Activated naive CD8-positive, alpha-beta T cell treated with anti-CD3 and anti-CD28 coated beads, Interleukin-2, amount 10 ng/mL, durations not matched to agents 7 days and 5 days (primary cell): ENCODE data around the gene SVEP1. TPM values are rescaled to one million over a fixed set of nuclear protein-coding genes. Genes with fewer than 3 reads are reported as not detected.
"Not testable (repeated sequence)": the region's sequence is repeated elsewhere in the genome, so short reads cannot be mapped to it uniquely, and the experiment has no call there.

Experiments
- ATAC-seq: fragments of 150-1000 bp; cut with Tn5 transposase; one replicate; pipeline ENCODE4 v1.10.0; 2021; ENCODE audit warnings: low read depth, moderate library complexity
- POLR2A ChIA-PET: fragments of 350-600 bp; sonication (Branson Sonifier 250); formaldehyde crosslinking; loops from one replicate; lab custom pipeline; 2021; ENCODE audit warnings: antibody characterized with exemption; lab: Charles Lee
- DNase-seq: peaks from one replicate; pipeline ENCODE4 v3.0.0; 2021
- H3K27ac Mint-ChIP-seq: one replicate; pipeline ENCODE4 v1.8.0; 2022; ENCODE audit warnings: mild to moderate bottlenecking, mixed read lengths
- H3K27me3 Mint-ChIP-seq: one replicate; pipeline ENCODE4 v1.8.0; 2022; ENCODE audit warnings: mild to moderate bottlenecking, moderate library complexity, mixed read lengths
- H3K36me3 Mint-ChIP-seq: one replicate; pipeline ENCODE4 v1.8.0; 2021; ENCODE audit warnings: mild to moderate bottlenecking, mixed read lengths
- H3K4me1 Mint-ChIP-seq: one replicate; pipeline ENCODE4 v1.8.0; 2021; ENCODE audit warnings: mixed read lengths
- H3K4me3 Mint-ChIP-seq: one replicate; pipeline ENCODE4 v1.8.0; 2022; ENCODE audit warnings: mild to moderate bottlenecking, moderate library complexity, mixed read lengths
- H3K9me3 Mint-ChIP-seq: one replicate; pipeline ENCODE4 v1.8.0; 2021; ENCODE audit warnings: mixed read lengths
- total RNA-seq, 2 experiments: library from RNA; stranded (reverse); gene quantifications; one replicate each; pipeline ENCODE4 v1.2.3, GENCODE V29; 2021

Gene SVEP1
- total RNA-seq, 2 experiments from 2014 or later: not detected

DNA sequence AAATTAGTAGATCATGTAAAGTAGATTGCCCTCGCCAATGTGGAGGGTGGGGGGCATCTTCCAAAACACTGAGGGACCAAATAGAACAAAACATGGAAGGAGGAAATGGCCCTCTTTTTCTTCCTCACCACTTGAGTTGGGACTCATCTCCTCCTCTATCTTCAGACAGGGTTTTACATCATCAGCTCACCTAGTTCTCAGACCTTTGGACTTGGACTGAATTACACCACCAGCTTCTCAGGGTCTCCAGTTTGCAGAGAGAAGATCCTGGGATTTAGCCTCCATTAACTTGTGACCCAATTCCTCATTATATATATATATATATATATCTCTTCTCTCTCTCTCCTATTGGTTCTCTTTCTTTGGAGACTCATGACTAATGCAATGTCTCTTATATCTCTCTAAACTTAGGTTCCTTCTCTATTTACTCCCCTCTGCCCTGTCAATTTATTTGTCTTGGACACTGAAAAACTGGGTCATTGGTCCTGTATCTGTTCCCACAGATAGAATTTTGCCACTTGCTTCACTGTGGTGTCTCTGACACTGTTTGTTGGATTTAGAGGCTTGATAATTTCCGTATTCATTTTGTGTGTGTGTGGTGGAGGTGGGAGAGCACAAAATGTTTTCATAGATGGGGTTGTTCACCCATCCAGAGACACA, 187.6 kb downstream of the SVEP1 start:
- Mint-ChIP-seq H3K9me3 (peaks cover 2% of the 10 kb centered on the region), H3K27ac (no peak overlapping the region), H3K36me3 (no peaks in the 10 kb centered on the region), H3K27me3 (no peaks in the 10 kb centered on the region), H3K4me1 (no peaks in the 10 kb centered on the region), H3K4me3 (no peak overlapping the region)
- POLR2A ChIA-PET: no interaction called here
- DNase-seq (no peak), ATAC-seq (no peak)

DNA sequence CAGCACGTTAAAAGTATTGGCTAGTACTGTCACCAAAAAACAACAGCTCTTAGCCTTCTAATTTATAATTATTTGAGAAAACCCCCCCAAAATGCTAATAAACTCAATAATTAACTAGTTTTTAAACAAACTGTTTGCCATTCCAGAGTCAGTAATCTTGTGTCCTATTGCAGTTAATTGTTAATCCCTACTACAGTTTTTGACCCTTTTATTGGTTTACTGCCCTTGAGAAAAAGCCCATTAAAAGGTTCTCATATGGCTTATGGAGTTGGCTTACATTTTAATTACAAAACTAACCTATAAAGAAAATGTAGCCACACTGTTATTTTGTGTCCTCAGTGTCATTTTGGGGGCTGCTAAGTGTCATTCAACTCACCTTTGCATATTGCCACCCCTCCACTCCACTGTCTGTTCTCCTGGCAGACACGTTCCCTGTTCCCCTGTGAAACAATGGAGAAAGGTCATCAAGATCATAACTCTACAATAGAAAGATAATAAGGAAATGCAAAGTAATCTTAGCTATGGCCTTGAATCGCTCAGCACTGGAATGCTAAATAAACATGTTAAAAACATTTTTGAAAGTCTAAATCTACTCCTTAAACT, 190.3 kb downstream of the SVEP1 start:
- POLR2A ChIA-PET: no interaction called here
- ATAC-seq (no peak), DNase-seq (no peak)
- Mint-ChIP-seq H3K27me3 (no peaks in the 10 kb centered on the region), H3K9me3 (no peaks in the 10 kb centered on the region), H3K36me3 (no peaks in the 10 kb centered on the region), H3K27ac (no peak overlapping the region), H3K4me3 (no peak overlapping the region), H3K4me1 (no peaks in the 10 kb centered on the region)

DNA sequence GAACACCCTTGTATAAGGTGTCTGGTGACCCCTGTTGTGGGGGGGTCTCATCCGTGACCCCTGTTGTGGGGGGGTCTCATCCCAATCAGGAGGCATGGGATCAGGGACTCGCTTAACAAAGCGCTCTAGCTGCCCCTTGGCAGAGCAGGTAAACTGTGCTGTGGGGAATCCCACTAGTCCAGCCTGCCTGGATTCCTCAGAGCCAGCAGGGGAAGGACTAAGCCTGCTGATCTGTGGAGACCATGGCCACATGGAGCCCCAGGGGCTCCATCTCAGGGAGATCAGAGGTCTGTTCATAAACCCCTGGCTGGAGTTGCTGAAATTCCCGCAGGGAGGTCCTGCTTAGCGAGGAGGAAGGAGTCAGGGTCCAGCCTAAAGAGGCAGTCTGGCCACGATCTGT, 196.1 kb downstream of the SVEP1 start:
- ATAC-seq (no peak), DNase-seq (no peak)
- H3K4me3 Mint-ChIP-seq: no peak overlapping the region
- no peaks in the 10 kb centered on the region for H3K9me3 Mint-ChIP-seq
- H3K27me3 Mint-ChIP-seq: peaks cover 2% of the 10 kb centered on the region
- POLR2A ChIA-PET: no interaction called here
- no peaks in the 10 kb centered on the region for H3K36me3 Mint-ChIP-seq
- no peak overlapping the region for H3K27ac Mint-ChIP-seq
- no peaks in the 10 kb centered on the region for H3K4me1 Mint-ChIP-seq

DNA sequence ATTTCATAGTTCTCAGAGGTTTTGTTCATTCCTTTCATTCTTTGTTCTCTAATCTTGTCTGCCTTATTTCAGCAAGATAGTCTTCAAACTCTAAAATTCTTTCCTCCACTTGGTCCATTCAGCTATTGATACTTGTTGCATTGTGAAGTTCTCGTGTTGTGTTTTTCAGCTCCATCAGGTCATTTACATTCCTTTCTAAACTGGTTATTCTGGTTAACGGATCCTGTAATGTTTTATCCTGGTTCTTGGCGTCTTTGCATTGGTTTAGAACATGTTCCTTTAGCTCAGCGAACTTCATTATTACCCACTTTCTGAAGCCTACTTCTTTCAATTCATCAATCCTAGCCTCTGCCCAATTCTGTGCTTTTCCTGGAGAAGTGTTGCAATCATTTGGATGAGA, 196.8 kb downstream of the SVEP1 start:
- Mint-ChIP-seq H3K36me3 (no peaks in the 10 kb centered on the region), H3K27me3 (peaks cover 2% of the 10 kb centered on the region), H3K27ac (no peak overlapping the region), H3K4me1 (no peaks in the 10 kb centered on the region), H3K4me3 (no peak overlapping the region), H3K9me3 (no peaks in the 10 kb centered on the region)
- no peak for ATAC-seq
- DNase-seq: no peak
- POLR2A ChIA-PET: no interaction called here

DNA sequence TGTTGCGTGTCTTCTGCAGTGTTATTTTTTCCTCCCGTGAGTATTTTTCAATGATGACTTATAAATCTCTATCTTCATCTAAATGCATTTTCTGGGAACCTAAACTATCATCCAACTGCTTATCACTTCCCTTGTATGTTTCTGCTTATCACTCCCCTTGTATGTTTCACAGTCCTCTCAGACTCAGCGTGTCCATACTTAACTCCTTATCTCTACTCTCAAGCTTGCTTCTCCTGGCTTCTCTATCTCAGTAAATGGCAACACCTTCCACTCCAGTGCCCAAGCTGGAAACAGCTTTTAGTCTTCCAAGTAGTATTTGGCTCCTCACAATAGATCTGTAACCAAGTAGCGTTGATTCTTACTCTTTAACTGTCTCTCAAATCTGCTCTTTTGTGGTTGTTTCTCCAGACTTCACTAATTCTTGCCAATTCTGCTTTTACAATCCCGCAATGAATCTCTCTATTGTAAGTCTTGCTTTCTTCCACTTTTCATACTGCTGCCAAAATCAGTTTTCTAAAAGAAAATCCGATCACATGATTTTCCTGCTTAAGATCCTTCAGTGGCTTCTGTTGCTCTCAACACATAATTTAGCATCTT, 208.0 kb downstream of the SVEP1 start:
- Mint-ChIP-seq H3K9me3 (no peaks in the 10 kb centered on the region), H3K4me1 (no peaks in the 10 kb centered on the region), H3K36me3 (no peaks in the 10 kb centered on the region), H3K4me3 (no peak overlapping the region), H3K27me3 (no peaks in the 10 kb centered on the region), H3K27ac (no peak overlapping the region)
- ATAC-seq (no peak), DNase-seq (no peak)
- POLR2A ChIA-PET: no interaction called here

DNA sequence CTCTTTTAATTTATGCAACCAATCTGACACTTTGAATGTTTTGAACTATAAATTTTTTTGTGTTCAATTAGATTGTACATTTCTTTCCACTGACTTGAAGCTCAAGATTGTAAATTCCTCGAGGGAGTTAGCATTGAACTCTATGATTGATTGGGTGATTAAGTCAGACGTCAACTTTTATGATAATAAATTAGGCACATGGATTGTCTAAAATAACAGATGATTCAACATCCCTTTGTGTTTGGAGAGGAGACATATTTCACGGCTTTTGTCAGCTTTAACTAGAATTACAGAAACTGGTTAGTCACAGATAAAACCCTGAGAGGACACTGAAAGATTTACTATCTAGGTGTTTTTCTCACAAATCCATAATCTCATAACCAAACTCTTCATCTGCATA, 209.2 kb downstream of the SVEP1 start:
- Mint-ChIP-seq H3K27me3 (no peaks in the 10 kb centered on the region), H3K4me3 (no peak overlapping the region), H3K4me1 (no peaks in the 10 kb centered on the region), H3K27ac (no peak overlapping the region), H3K9me3 (no peaks in the 10 kb centered on the region), H3K36me3 (no peaks in the 10 kb centered on the region)
- POLR2A ChIA-PET: no interaction called here
- no peak for DNase-seq
- ATAC-seq: no peak

DNA sequence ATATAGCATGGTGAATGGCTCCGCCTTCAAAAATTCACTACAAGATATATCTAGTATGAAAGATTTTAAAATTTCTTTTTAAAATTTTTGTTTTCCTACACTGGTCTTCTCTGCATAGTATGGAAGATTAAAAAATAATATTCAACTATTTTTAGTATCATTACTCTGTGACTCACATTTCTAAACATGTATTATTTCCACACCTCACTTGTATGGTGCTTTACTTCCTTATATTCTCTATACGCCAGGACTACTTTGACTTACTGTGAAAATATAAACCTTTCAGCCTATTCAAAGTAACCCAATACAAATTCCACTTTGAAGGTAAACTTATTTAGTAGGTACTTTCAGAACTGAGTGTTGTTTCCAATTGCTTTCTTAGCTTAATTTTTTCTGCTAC, 215.1 kb downstream of the SVEP1 start:
- Mint-ChIP-seq H3K9me3 (no peaks in the 10 kb centered on the region), H3K4me1 (no peaks in the 10 kb centered on the region), H3K36me3 (no peaks in the 10 kb centered on the region), H3K4me3 (no peak overlapping the region), H3K27ac (no peak overlapping the region), H3K27me3 (peaks cover 2% of the 10 kb centered on the region)
- ATAC-seq (no peak), DNase-seq (no peak)
- POLR2A ChIA-PET: no interaction called here

DNA sequence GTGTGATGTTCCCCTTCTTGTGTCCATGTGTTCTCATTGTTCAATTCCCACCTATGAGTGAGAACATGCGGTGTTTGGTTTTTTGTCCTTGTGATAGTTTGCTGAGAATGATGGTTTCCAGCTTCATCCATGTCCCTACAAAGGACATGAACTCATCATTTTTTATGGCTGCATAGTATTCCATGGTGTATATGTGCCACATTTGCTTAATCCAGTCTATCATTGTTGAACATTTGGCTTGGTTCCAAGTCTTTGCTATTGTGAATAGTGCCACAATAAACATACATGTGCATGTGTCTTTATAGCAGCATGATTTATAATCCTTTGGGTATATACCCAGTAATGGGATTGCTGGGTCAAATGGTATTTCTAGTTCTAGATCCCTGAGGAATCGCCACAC, 220.5 kb downstream of the SVEP1 start:
- H3K4me3 Mint-ChIP-seq, H3K36me3 Mint-ChIP-seq, H3K9me3 Mint-ChIP-seq, POLR2A ChIA-PET, DNase-seq, H3K27me3 Mint-ChIP-seq, H3K27ac Mint-ChIP-seq, H3K4me1 Mint-ChIP-seq, ATAC-seq: not testable (repeated sequence)

DNA sequence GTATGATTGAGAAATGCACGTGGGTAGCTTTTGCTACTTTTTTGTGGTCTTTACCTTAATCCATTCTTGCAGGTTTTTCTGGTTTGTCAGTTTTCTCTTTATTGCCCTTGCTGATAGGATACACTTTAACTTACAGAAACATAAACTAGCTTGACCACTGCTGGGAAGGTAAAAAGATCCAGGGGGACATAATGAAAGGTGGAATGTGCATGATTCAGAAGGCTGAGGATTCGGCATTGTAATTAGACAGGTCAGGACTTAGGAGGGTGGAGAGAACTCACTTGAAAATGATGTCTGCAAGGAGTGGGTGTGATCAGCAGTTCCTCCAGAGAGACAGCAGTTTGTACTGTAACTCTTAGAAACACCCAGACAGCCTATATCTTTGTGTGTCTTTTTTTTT, 222.0 kb downstream of the SVEP1 start:
- no peak overlapping the region for H3K27ac Mint-ChIP-seq
- no peaks in the 10 kb centered on the region for H3K4me1 Mint-ChIP-seq
- ATAC-seq (no peak), DNase-seq (no peak)
- POLR2A ChIA-PET: no interaction called here
- no peaks in the 10 kb centered on the region for H3K36me3 Mint-ChIP-seq
- peaks cover 4% of the 10 kb centered on the region for H3K9me3 Mint-ChIP-seq
- H3K27me3 Mint-ChIP-seq: no peaks in the 10 kb centered on the region
- no peak overlapping the region for H3K4me3 Mint-ChIP-seq

DNA sequence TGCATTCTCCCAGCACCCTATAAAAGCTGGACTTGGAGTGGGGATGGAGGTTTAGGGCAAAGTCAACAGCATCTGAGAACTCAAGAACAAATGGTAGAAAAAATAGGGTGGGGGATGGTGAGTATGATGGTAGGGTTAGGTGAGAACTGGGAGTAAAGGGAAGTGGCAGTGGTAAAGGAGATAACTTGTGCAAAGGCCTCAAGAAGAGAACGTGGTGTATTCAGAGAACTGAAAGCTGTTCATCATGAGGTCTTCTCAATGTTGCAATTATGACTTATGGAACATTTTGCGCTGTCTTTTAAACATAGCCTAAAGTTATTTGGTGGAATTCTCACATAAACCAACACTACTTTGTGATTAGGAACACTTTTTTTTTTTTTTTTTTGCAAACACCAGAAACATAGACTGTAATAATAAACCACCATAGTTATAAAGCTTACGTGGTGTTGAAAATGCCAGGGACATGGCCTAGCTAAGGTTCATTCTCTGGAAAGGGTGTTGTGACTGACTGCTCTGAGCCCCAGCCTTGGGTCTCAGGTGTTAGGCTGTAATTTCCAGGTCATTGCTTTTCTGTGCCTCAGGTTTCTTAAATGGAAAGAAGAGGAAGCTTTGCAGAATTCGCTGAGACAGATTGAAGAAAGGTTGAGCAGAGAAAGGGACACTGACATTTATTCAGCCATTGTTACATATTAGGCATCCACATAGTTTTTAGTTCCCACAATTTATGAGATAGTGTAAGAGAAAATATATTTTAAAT, 222.7 kb downstream of the SVEP1 start:
- H3K27me3 Mint-ChIP-seq: no peaks in the 10 kb centered on the region
- H3K4me3 Mint-ChIP-seq: no peak overlapping the region
- no peaks in the 10 kb centered on the region for H3K36me3 Mint-ChIP-seq

DNA sequence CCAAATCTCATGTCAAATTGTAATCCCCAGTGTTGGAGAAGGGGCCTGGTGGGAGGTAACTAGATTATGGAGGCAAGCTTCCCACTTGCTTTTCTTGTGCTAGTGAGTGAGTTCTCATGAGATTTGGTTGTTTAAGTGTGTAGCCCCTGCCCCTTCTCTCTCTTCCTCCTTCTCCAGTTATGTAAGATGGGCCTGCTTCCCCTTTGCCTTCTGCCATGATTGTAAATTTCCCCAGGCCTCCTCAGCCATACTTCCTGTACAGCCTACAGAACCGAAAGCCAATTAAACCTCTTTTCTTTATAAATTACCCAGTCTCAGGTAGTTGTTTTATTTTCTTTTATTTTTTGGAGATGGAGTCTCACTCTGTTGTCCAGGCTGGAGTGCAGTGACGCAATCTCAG, 223.6 kb downstream of the SVEP1 start:
- peaks cover 4% of the 10 kb centered on the region for H3K9me3 Mint-ChIP-seq
- no peak overlapping the region for H3K27ac Mint-ChIP-seq
- no peak for ATAC-seq
- H3K4me3 Mint-ChIP-seq: no peak overlapping the region
- no peaks in the 10 kb centered on the region for H3K36me3 Mint-ChIP-seq
- H3K4me1 Mint-ChIP-seq: no peaks in the 10 kb centered on the region
- no peak for DNase-seq
- POLR2A ChIA-PET: no interaction called here
- H3K27me3 Mint-ChIP-seq: no peaks in the 10 kb centered on the region

More for the DNA sequence above, 222.7 kb downstream of the SVEP1 start:
- POLR2A ChIA-PET: no interaction called here
- no peak overlapping the region for H3K27ac Mint-ChIP-seq
- ATAC-seq (no peak), DNase-seq (no peak)
- H3K9me3 Mint-ChIP-seq: peaks cover 4% of the 10 kb centered on the region
- H3K4me1 Mint-ChIP-seq: no peaks in the 10 kb centered on the region

DNA sequence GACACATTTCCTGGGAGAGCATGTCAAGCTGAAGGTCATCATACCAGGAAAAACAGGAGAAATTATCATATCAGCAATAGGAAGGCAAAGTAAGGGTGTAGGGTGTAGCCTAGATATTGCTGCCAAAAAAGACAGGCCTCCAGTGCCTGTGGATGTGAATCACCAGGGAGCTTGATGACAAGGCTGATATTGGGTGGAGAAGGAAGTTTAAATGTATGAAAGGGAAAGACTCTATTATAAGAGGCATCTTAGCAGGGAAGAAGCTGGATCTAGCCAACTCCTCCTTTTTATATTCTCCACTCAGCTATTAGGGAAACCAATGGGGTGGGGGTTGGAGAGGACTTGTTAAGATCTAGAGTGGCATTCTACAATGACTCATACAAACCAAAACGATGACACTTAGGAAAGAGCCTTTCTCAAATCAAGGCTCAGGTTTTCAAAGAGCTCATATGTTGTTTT, 228.5 kb downstream of the SVEP1 start:
- Mint-ChIP-seq H3K4me1 (no peaks in the 10 kb centered on the region), H3K4me3 (no peak overlapping the region), H3K27ac (no peak overlapping the region), H3K9me3 (no peaks in the 10 kb centered on the region), H3K36me3 (no peaks in the 10 kb centered on the region), H3K27me3 (no peaks in the 10 kb centered on the region)
- ATAC-seq: no peak
- POLR2A ChIA-PET: no interaction called here
- DNase-seq: no peak

DNA sequence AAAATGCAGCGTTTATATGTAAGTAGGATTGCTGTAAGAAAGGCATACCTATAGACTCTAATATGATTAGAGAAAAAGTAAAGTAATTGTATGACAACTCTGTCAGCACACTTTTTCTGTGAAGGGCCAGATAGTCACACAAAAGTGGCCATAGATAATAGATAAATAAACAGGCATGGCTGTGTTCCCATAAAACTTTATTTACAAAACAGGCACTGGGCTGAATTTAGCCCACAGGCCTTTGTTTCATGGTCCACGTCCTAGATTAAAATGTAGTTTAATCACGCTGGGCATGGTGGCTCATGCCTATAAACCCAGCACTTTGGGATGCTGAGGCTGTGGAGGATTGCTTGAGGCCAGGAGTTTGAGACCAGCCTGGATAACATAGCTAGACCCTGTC, 233.2 kb downstream of the SVEP1 start:
- no peaks in the 10 kb centered on the region for H3K4me1 Mint-ChIP-seq
- ATAC-seq: no peak
- H3K27me3 Mint-ChIP-seq: no peaks in the 10 kb centered on the region
- POLR2A ChIA-PET: no interaction called here
- no peak overlapping the region for H3K4me3 Mint-ChIP-seq
- no peak for DNase-seq
- H3K27ac Mint-ChIP-seq: no peak overlapping the region
- H3K36me3 Mint-ChIP-seq: no peaks in the 10 kb centered on the region
- no peaks in the 10 kb centered on the region for H3K9me3 Mint-ChIP-seq

DNA sequence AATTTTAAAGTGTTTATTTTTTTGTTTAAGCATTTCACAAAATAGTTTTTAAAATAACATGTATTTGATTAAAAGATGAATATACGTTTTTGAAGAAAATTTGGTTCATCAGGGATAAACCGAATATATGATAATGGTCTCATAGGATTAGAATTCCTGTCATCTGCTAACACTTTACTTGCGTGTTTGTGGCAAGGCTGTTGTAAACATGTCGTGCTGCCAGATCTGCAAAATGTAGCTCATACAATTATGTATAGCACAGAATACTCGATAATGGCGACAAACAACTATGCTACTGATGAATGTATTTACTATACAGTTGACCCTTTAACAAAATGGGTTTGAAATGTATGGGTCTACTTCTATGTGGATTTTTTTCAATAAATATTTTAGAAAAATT, 234.7 kb downstream of the SVEP1 start:
- ATAC-seq: no peak
- no peaks in the 10 kb centered on the region for H3K9me3 Mint-ChIP-seq
- no peaks in the 10 kb centered on the region for H3K4me1 Mint-ChIP-seq
- POLR2A ChIA-PET: no interaction called here
- no peak for DNase-seq
- no peak overlapping the region for H3K4me3 Mint-ChIP-seq
- no peaks in the 10 kb centered on the region for H3K27me3 Mint-ChIP-seq
- H3K27ac Mint-ChIP-seq: no peak overlapping the region
- H3K36me3 Mint-ChIP-seq: no peaks in the 10 kb centered on the region
